ENCODE results near the gene MAT2A. TPM values are rescaled to one million over a fixed set of nuclear protein-coding genes. Genes with fewer than 3 reads are reported as not detected.

Gene MAT2A
- total RNA-seq, 2 experiments from 2014 or later, result 336 to 462 TPM

DNA sequence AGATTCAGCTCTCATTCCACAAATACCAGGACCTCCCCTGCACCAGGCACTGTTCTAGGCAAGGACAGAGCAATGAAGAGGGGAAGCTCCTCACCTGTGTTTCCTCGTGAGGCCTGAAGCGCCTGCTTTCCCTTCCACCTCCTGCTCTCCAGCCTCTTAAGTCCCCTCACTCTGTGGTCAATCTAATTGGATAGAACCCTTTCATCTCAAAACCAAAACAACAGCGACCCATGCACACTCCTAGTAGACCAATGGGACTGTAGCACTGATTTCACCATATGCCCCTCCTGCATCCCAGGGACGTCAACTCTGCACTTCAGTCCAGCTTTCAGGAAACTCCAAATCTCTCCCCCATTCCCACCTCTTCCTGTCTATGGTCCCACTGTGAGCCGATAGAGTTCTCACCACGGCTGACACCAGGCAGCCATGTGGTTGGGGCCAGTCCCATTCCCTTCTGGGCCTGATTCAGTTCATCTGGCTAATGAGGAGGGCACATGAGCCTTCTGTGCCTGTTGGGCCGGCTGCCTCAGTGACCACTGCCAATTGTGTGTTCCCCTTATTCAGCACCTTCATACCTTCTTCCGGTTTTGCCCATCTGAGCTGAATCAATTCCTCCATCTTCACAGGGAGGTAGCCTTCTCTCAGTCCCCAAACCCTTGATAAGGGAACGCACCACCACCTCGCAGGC, 33.3 kb upstream of the MAT2A start:
- no peaks in the 10 kb centered on the region for H3K4me1 ChIP-seq (ENCODE audit: insufficient read depth, low read length, poor library complexity, severe bottlenecking)
- H3K36me3 ChIP-seq (ENCODE audit: insufficient read depth, low read length), result no peaks in the 10 kb centered on the region
- no peak overlapping the region for H3K4me3 ChIP-seq (ENCODE audit: low read depth, low read length, poor library complexity, severe bottlenecking)
- H2AFZ ChIP-seq (ENCODE audit: low read length), result no peak overlapping the region
- BruUV-seq (replicated peaks), result no TSS peak
- no peaks in the 10 kb centered on the region for H4K20me1 ChIP-seq (ENCODE audit: insufficient read depth, low read length)
- no peaks in the 10 kb centered on the region for H3K79me2 ChIP-seq (ENCODE audit: insufficient read depth, low read depth, low read length)
- ChIA-PET POLR2A (interaction anchor here (0.8 to 1.7 kb wide), 2 partner anchors 18 to 92 kb away, joined by 4 to 7 read pairs; no protein-coding TSS in a partner anchor), CTCF (ENCODE audit: unreplicated experiment) (no interaction called here)
- no peaks in the 10 kb centered on the region for H3K9me3 ChIP-seq (ENCODE audit: low read length)
- TF ChIP-seq, protein P1, sequence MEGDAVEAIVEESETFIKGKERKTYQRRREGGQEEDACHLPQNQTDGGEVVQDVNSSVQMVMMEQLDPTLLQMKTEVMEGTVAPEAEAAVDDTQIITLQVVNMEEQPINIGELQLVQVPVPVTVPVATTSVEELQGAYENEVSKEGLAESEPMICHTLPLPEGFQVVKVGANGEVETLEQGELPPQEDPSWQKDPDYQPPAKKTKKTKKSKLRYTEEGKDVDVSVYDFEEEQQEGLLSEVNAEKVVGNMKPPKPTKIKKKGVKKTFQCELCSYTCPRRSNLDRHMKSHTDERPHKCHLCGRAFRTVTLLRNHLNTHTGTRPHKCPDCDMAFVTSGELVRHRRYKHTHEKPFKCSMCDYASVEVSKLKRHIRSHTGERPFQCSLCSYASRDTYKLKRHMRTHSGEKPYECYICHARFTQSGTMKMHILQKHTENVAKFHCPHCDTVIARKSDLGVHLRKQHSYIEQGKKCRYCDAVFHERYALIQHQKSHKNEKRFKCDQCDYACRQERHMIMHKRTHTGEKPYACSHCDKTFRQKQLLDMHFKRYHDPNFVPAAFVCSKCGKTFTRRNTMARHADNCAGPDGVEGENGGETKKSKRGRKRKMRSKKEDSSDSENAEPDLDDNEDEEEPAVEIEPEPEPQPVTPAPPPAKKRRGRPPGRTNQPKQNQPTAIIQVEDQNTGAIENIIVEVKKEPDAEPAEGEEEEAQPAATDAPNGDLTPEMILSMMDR (conservative IDR thresholded peaks at IDR 0.05; ENCODE audit: low read length), result no peak
- no peak for DNase-seq (ENCODE audit: low spot score)
- no peak overlapping the region for H3K27ac ChIP-seq (ENCODE audit: low read depth, low read length, poor library complexity, severe bottlenecking)
- no peaks in the 10 kb centered on the region for H3K9me2 ChIP-seq (ENCODE audit: insufficient read depth, low read length)
- intact Hi-C loops (cut with micrococcal nuclease; ENCODE audit: unreplicated experiment), result no loop called here
- no peak overlapping the region for H3K4me2 ChIP-seq (ENCODE audit: low read length)

DNA sequence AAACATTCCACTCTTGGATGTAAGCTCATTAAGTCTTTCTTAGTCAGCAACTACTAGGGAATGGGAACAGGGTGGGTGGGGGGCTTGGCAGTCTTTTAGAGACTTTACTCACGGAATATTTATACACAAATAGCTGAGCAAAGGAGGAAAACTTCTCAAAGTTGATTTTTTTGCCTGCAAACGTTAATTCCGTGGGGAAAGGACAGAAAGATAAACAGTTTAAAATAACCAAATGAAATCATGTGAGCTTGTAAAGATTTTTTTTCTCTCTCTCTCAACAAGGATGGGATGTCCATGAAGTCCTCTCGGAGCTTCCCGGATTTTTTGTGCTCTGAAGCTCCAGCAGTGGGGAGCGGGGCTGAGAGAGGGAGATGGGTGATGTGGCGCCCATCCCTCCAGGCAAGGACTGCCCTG, 32.2 kb upstream of the MAT2A start:
- no peak overlapping the region for H3K4me2 ChIP-seq (ENCODE audit: low read length)

More for the DNA sequence above, 32.2 kb upstream of the MAT2A start:
- H3K9me2 ChIP-seq (ENCODE audit: insufficient read depth, low read length), result no peaks in the 10 kb centered on the region
- no peaks in the 10 kb centered on the region for H3K79me2 ChIP-seq (ENCODE audit: insufficient read depth, low read depth, low read length)
- H3K9me3 ChIP-seq (ENCODE audit: low read length), result no peaks in the 10 kb centered on the region
- H3K36me3 ChIP-seq (ENCODE audit: insufficient read depth, low read length), result no peaks in the 10 kb centered on the region
- H4K20me1 ChIP-seq (ENCODE audit: insufficient read depth, low read length), result no peaks in the 10 kb centered on the region
- H3K4me1 ChIP-seq (ENCODE audit: insufficient read depth, low read length, poor library complexity, severe bottlenecking), result no peaks in the 10 kb centered on the region
- no peak overlapping the region for H3K4me3 ChIP-seq (ENCODE audit: low read depth, low read length, poor library complexity, severe bottlenecking)
- H3K27ac ChIP-seq (ENCODE audit: low read depth, low read length, poor library complexity, severe bottlenecking), result no peak overlapping the region
- H2AFZ ChIP-seq (ENCODE audit: low read length), result no peak overlapping the region
- intact Hi-C loops (cut with micrococcal nuclease; ENCODE audit: unreplicated experiment), result no loop called here
- ChIA-PET POLR2A (interaction anchor here (0.5 to 1.7 kb wide), 7 partner anchors 14 to 117 kb away, joined by 3 to 7 read pairs (median 4); no protein-coding TSS in a partner anchor), CTCF (ENCODE audit: unreplicated experiment) (interaction anchor here (0.6 kb wide), 1 partner anchor 337 kb away, joined by 3 read pairs; no protein-coding TSS in a partner anchor)
- no peak for TF ChIP-seq EZH2phosphoT487 (IDR thresholded peaks at IDR 0.05; ENCODE audit: borderline replicate concordance, low read depth, low read length)
- TF ChIP-seq, protein P1 (conservative IDR thresholded peaks at IDR 0.05; ENCODE audit: low read length), result no peak
- DNase-seq (ENCODE audit: low spot score), result no peak
- no TSS peak for BruUV-seq (replicated peaks)
